WTC11 (cell line): Measurements from ENCODE around the gene GPR152. TPM values are rescaled to one million over a fixed set of nuclear protein-coding genes. Genes with fewer than 3 reads are reported as not detected.

Experiments used
- ATAC-seq: fragments of 200-7000 bp; cut with Tn5 transposase; 2 replicates; pipeline ENCODE4 v1.10.0; 2021; ENCODE audit warnings: mild to moderate bottlenecking, moderate library complexity
- CTCF ChIA-PET: fragments of 300-600 bp; sonication (Branson Sonifier 250); formaldehyde crosslinking; loops from one replicate; lab custom pipeline; 2021; ENCODE audit warnings: antibody characterized with exemption; lab: Charles Lee
- POLR2A ChIA-PET: fragments of 350-600 bp; sonication (Branson Sonifier 250); formaldehyde crosslinking; loops from one replicate; lab custom pipeline; 2021; ENCODE audit warnings: antibody characterized with exemption; lab: Charles Lee
- DNase-seq: peaks from one replicate; pipeline ENCODE4 v3.0.0; 2021; ENCODE audit warnings: low spot score
- H3K27ac Mint-ChIP-seq: 2 replicates; pipeline ENCODE4 v1.8.0; 2021; ENCODE audit warnings: mixed read lengths
- H3K27me3 Mint-ChIP-seq: 2 replicates; pipeline ENCODE4 v1.8.0; 2021; ENCODE audit warnings: low read depth, mild to moderate bottlenecking, moderate library complexity, mixed read lengths
- H3K36me3 Mint-ChIP-seq: 2 replicates; pipeline ENCODE4 v1.8.0; 2021; ENCODE audit warnings: mixed read lengths
- H3K4me1 Mint-ChIP-seq: 2 replicates; pipeline ENCODE4 v1.8.0; 2022; ENCODE audit warnings: mixed read lengths
- H3K4me3 Mint-ChIP-seq: 2 replicates; pipeline ENCODE4 v1.8.0; 2021; ENCODE audit warnings: mild to moderate bottlenecking, moderate library complexity, mixed read lengths
- H3K9me3 Mint-ChIP-seq: 2 replicates; pipeline ENCODE4 v1.8.0; 2021; ENCODE audit warnings: mixed read lengths
- ARID4B ChIP-seq: sonication (generic); formaldehyde crosslinking; IDR thresholded peaks from 2 replicates; pipeline ENCODE4 v1.8.0; 2023; ENCODE audit warnings: missing genetic modification reagents, mild to moderate bottlenecking, borderline replicate concordance
- ATF1 ChIP-seq: sonication (generic); formaldehyde crosslinking; IDR thresholded peaks from 2 replicates; pipeline ENCODE4 v1.8.1; 2023; ENCODE audit warnings: mild to moderate bottlenecking, moderate library complexity, missing genetic modification reagents
- ATF6 ChIP-seq: sonication (generic); formaldehyde crosslinking; IDR thresholded peaks from 2 replicates; pipeline ENCODE4 v1.8.1; 2023; ENCODE audit warnings: mild to moderate bottlenecking, missing genetic modification reagents
- CREM ChIP-seq: sonication (generic); formaldehyde crosslinking; IDR thresholded peaks from 2 replicates; pipeline ENCODE4 v1.8.1; 2022; ENCODE audit warnings: mild to moderate bottlenecking, missing genetic modification reagents, moderate library complexity
- FOXJ3 ChIP-seq: sonication (generic); formaldehyde crosslinking; IDR thresholded peaks from 2 replicates; pipeline ENCODE4 v1.9.0; 2021; ENCODE audit warnings: missing genetic modification reagents, mild to moderate bottlenecking, borderline replicate concordance
- GABPB1 ChIP-seq: sonication (generic); formaldehyde crosslinking; IDR thresholded peaks from 2 replicates; pipeline ENCODE4 v1.8.1; 2023; ENCODE audit warnings: mild to moderate bottlenecking, missing genetic modification reagents
- HMGXB4 ChIP-seq: sonication (generic); formaldehyde crosslinking; IDR thresholded peaks from 2 replicates; pipeline ENCODE4 v1.8.1; 2023; ENCODE audit warnings: mild to moderate bottlenecking, moderate library complexity, missing genetic modification reagents
- MAX ChIP-seq: sonication (generic); formaldehyde crosslinking; IDR thresholded peaks from 2 replicates; pipeline ENCODE4 v1.8.0; 2022; ENCODE audit warnings: mild to moderate bottlenecking, missing genetic modification reagents
- MYBL2 ChIP-seq: sonication (generic); formaldehyde crosslinking; IDR thresholded peaks from 2 replicates; pipeline ENCODE4 v1.8.1; 2023; ENCODE audit warnings: mild to moderate bottlenecking, moderate library complexity, missing genetic modification reagents
- NFATC4 ChIP-seq: fragments of 250-450 bp; sonication (Bioruptor Pico); IDR thresholded peaks from 2 replicates; pipeline ENCODE4 v1.9.0; 2021; ENCODE audit warnings: mild to moderate bottlenecking
- NR2C2 ChIP-seq: sonication (generic); formaldehyde crosslinking; IDR thresholded peaks from 2 replicates; pipeline ENCODE4 v1.8.0; 2022; ENCODE audit warnings: mild to moderate bottlenecking, missing genetic modification reagents
- PRDM15 ChIP-seq: sonication (generic); formaldehyde crosslinking; IDR thresholded peaks from 2 replicates; pipeline ENCODE4 v1.8.0; 2022; ENCODE audit warnings: missing genetic modification reagents
- PRRX2 ChIP-seq: fragments of 250-450 bp; sonication (Bioruptor Pico); IDR thresholded peaks from 2 replicates; pipeline ENCODE4 v1.8.0; 2021; ENCODE audit warnings: mild to moderate bottlenecking
- SMAD3 ChIP-seq: sonication (generic); formaldehyde crosslinking; IDR thresholded peaks from 2 replicates; pipeline ENCODE4 v1.8.0; 2022; ENCODE audit warnings: missing genetic modification reagents, mild to moderate bottlenecking, borderline replicate concordance
- SMAD4 ChIP-seq: sonication (generic); formaldehyde crosslinking; IDR thresholded peaks from 2 replicates; pipeline ENCODE4 v1.8.0; 2022; ENCODE audit warnings: mild to moderate bottlenecking, missing genetic modification reagents
- TP53 ChIP-seq: sonication (generic); formaldehyde crosslinking; IDR thresholded peaks from 2 replicates; pipeline ENCODE4 v1.8.1; 2023; ENCODE audit warnings: mild to moderate bottlenecking, missing genetic modification reagents
- ZNF138 ChIP-seq: sonication (generic); formaldehyde crosslinking; conservative IDR thresholded peaks from 2 replicates; pipeline ENCODE4 v1.8.1; 2022; ENCODE audit warnings: mild to moderate bottlenecking, moderate library complexity, missing genetic modification reagents
- ZNF219 ChIP-seq: sonication (generic); formaldehyde crosslinking; IDR thresholded peaks from 2 replicates; pipeline ENCODE4 v1.8.0; 2023; ENCODE audit warnings: missing genetic modification reagents, mild to moderate bottlenecking, borderline replicate concordance
- ZNF281 ChIP-seq: sonication (generic); formaldehyde crosslinking; IDR thresholded peaks from 2 replicates; pipeline ENCODE4 v1.8.0; 2023; ENCODE audit warnings: mild to moderate bottlenecking, missing genetic modification reagents
- ZNF396 ChIP-seq: fragments of 250-450 bp; sonication (Bioruptor Pico); IDR thresholded peaks from 2 replicates; pipeline ENCODE4 v1.8.0; 2021; ENCODE audit warnings: mild to moderate bottlenecking, moderate library complexity, borderline replicate concordance
- total RNA-seq: library from RNA; stranded (reverse); gene quantifications from 3 replicates; pipeline ENCODE4 v1.2.3, GENCODE V29; 2021
- TF ChIP-seq, protein P1 (sequence below): sonication (generic); formaldehyde crosslinking; IDR thresholded peaks from 2 replicates; pipeline ENCODE4 v1.8.1; 2022; ENCODE audit warnings: low read depth, missing genetic modification reagents, borderline replicate concordance

Gene GPR152
- total RNA-seq, 1 experiment from 2014 or later = not detected

- ATAC-seq (peak; percentile 73), DNase-seq (peak; percentile 75)
- H3K4me3 Mint-ChIP-seq = no peak overlapping the region
- H3K27me3 Mint-ChIP-seq = no peaks in the 10 kb centered on the region
- H3K9me3 Mint-ChIP-seq = no peaks in the 10 kb centered on the region
- H3K4me1 Mint-ChIP-seq = peaks cover 16% of the 10 kb centered on the region
- ChIA-PET CTCF (interaction anchor here (1.0 to 4.2 kb wide), 6 partner anchors 8 to 54 kb away, joined by 3 to 31 read pairs (median 4); partner anchors contain the start of genes PPP1CA, RAD9A and RPS6KB2), POLR2A (interaction anchor here (0.7 to 2.2 kb wide), 5 partner anchors 8 to 54 kb away, joined by 3 to 11 read pairs (median 4); partner anchors contain the start of genes PPP1CA and RPS6KB2)
- H3K36me3 Mint-ChIP-seq = peaks cover 6% of the 10 kb centered on the region; the same call in 1 of the 2 replicates
- H3K27ac Mint-ChIP-seq = peak overlapping the region; percentile 90
- TF ChIP-seq SMAD3 (CRISPR knock-in tag) (no peak), ZNF396 (CRISPR knock-in tag) (peak; percentile 64; the same call in 1 of the 2 replicates), NFATC4 (CRISPR knock-in tag) (no peak), PRDM15 (CRISPR knock-in tag) (no peak), PRRX2 (no peak), ATF1 (CRISPR knock-in tag) (no peak), ATF6 (CRISPR knock-in tag) (no peak), ZNF138 (CRISPR knock-in tag) (no peak), GABPB1 (no peak), MAX (CRISPR knock-in tag) (peak; percentile 67), HMGXB4 (CRISPR knock-in tag) (no peak), ARID4B (CRISPR knock-in tag) (no peak), SMAD4 (CRISPR knock-in tag) (no peak), CREM (CRISPR knock-in tag) (no peak), FOXJ3 (CRISPR knock-in tag) (no peak), TP53 (CRISPR knock-in tag) (no peak), ZNF281 (CRISPR knock-in tag) (peak; percentile 78), NR2C2 (CRISPR knock-in tag) (no peak), MYBL2 (CRISPR knock-in tag) (peak; percentile 22; the same call in 1 of the 2 replicates), ZNF219 (CRISPR knock-in tag) (no peak)
- TF ChIP-seq, protein P1, sequence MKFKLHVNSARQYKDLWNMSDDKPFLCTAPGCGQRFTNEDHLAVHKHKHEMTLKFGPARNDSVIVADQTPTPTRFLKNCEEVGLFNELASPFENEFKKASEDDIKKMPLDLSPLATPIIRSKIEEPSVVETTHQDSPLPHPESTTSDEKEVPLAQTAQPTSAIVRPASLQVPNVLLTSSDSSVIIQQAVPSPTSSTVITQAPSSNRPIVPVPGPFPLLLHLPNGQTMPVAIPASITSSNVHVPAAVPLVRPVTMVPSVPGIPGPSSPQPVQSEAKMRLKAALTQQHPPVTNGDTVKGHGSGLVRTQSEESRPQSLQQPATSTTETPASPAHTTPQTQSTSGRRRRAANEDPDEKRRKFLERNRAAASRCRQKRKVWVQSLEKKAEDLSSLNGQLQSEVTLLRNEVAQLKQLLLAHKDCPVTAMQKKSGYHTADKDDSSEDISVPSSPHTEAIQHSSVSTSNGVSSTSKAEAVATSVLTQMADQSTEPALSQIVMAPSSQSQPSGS (CRISPR knock-in tag) = no peak
Measured at GRCh38 chr11:67436459-67437081, 16.0 kb downstream of the GPR152 start.
